ENCODE results near the gene PPFIA1.

Gene PPFIA1

GRCh38 chr11:70233034-70233433 lies 37.5 kb upstream of the PPFIA1 start:
- H3K4me2 ChIP-seq (ENCODE audit: low read length) = no peak overlapping the region
- H3K4me3 ChIP-seq (ENCODE audit: low read length) = no peak overlapping the region
- no peaks in the 10 kb centered on the region for H3K79me2 ChIP-seq (ENCODE audit: low read length)
- H3K27me3 ChIP-seq (ENCODE audit: low read depth, low read length) = 0 out of 2 replicates have a peak, but pooled peaks cover 5% of the 10 kb centered on the region
- no peaks in the 10 kb centered on the region for H3K36me3 ChIP-seq (replicated peaks; ENCODE audit: low read depth, low read length)
- no peaks in the 10 kb centered on the region for H3K9me3 ChIP-seq (ENCODE audit: insufficient read depth, low read length)
- no peak overlapping the region for H2AFZ ChIP-seq (ENCODE audit: low read depth, low read length)
- H3K4me1 ChIP-seq (ENCODE audit: low read length) = no peaks in the 10 kb centered on the region
- no peak overlapping the region for H3K9ac ChIP-seq (ENCODE audit: low read length)
- H4K20me1 ChIP-seq (ENCODE audit: insufficient read depth, low read length) = no peaks in the 10 kb centered on the region
- TF ChIP-seq EZH2phosphoT487 (IDR thresholded peaks at IDR 0.05; ENCODE audit: low read depth) = no peak
- no peak for TF ChIP-seq CTCF (IDR thresholded peaks at IDR 0.05; ENCODE audit: low read depth, low read length)
- no peak overlapping the region for H3K27ac ChIP-seq (ENCODE audit: low read length)

DNA sequence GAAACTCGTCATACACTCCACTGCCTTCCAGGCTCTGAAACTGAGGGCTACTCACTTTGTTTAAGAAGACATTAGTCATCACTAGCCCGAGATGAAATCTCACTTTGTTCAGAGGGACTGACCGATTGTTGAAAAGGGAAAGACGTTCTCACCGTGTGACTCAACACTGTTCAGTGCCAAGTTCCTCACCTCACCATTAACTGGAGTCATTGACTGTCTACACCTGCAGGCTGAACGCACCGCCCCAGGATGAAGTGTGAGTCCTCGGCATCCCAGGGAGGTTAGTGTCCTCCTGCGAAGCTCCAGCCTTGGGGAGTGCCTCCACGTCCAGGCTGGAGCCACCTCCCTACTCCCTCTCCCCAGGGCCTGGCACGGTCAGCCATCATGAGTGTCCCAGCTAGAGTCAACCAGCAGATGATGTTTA lies 37.0 kb upstream of the PPFIA1 start:
- no peak overlapping the region for H2AFZ ChIP-seq (ENCODE audit: low read depth, low read length)
- no peaks in the 10 kb centered on the region for H3K36me3 ChIP-seq (replicated peaks; ENCODE audit: low read depth, low read length)
- 0 out of 2 replicates have a peak, but pooled peaks cover 5% of the 10 kb centered on the region for H3K27me3 ChIP-seq (ENCODE audit: low read depth, low read length)
- H3K79me2 ChIP-seq (ENCODE audit: low read length) = no peaks in the 10 kb centered on the region
- H3K4me1 ChIP-seq (ENCODE audit: low read length) = no peaks in the 10 kb centered on the region
- TF ChIP-seq EZH2phosphoT487 (IDR thresholded peaks at IDR 0.05; ENCODE audit: low read depth) (no peak), CTCF (IDR thresholded peaks at IDR 0.05; ENCODE audit: low read depth, low read length) (no peak)
- H3K4me2 ChIP-seq (ENCODE audit: low read length) = no peak overlapping the region
- no peak overlapping the region for H3K9ac ChIP-seq (ENCODE audit: low read length)
- no peaks in the 10 kb centered on the region for H4K20me1 ChIP-seq (ENCODE audit: insufficient read depth, low read length)
- H3K9me3 ChIP-seq (ENCODE audit: insufficient read depth, low read length) = no peaks in the 10 kb centered on the region
- no peak overlapping the region for H3K4me3 ChIP-seq (ENCODE audit: low read length)
- no peak overlapping the region for H3K27ac ChIP-seq (ENCODE audit: low read length)

GRCh38 chr11:70233962-70234361 lies 36.5 kb upstream of the PPFIA1 start:
- no peaks in the 10 kb centered on the region for H4K20me1 ChIP-seq (ENCODE audit: insufficient read depth, low read length)
- H2AFZ ChIP-seq (ENCODE audit: low read depth, low read length) = no peak overlapping the region
- H3K4me2 ChIP-seq (ENCODE audit: low read length) = no peak overlapping the region
- TF ChIP-seq CTCF (IDR thresholded peaks at IDR 0.05; ENCODE audit: low read depth, low read length) (no peak), EZH2phosphoT487 (IDR thresholded peaks at IDR 0.05; ENCODE audit: low read depth) (no peak)
- H3K4me1 ChIP-seq (ENCODE audit: low read length) = no peaks in the 10 kb centered on the region
- no peak overlapping the region for H3K9ac ChIP-seq (ENCODE audit: low read length)
- no peaks in the 10 kb centered on the region for H3K9me3 ChIP-seq (ENCODE audit: insufficient read depth, low read length)
- H3K27ac ChIP-seq (ENCODE audit: low read length) = no peak overlapping the region
- H3K79me2 ChIP-seq (ENCODE audit: low read length) = no peaks in the 10 kb centered on the region
- no peaks in the 10 kb centered on the region for H3K36me3 ChIP-seq (replicated peaks; ENCODE audit: low read depth, low read length)
- 0 out of 2 replicates have a peak, but pooled peaks cover 5% of the 10 kb centered on the region for H3K27me3 ChIP-seq (ENCODE audit: low read depth, low read length)
- H3K4me3 ChIP-seq (ENCODE audit: low read length) = no peak overlapping the region

GRCh38 chr11:70240337-70240736 lies 30.2 kb upstream of the PPFIA1 start:
- Histone ChIP-seq H3K4me2 (ENCODE audit: low read length) (no peak overlapping the region), H3K4me3 (ENCODE audit: low read length) (no peak overlapping the region), H3K4me1 (ENCODE audit: low read length) (no peaks in the 10 kb centered on the region), H3K27me3 (ENCODE audit: low read depth, low read length) (no peaks in the 10 kb centered on the region; the same call in 1 of the 2 replicates), H2AFZ (ENCODE audit: low read depth, low read length) (no peak overlapping the region), H3K27ac (ENCODE audit: low read length) (no peak overlapping the region), H3K9me3 (ENCODE audit: insufficient read depth, low read length) (no peaks in the 10 kb centered on the region), H3K9ac (ENCODE audit: low read length) (no peak overlapping the region), H3K36me3 (replicated peaks; ENCODE audit: low read depth, low read length) (no peaks in the 10 kb centered on the region), H3K79me2 (ENCODE audit: low read length) (no peaks in the 10 kb centered on the region), H4K20me1 (ENCODE audit: insufficient read depth, low read length) (no peaks in the 10 kb centered on the region)
- TF ChIP-seq EZH2phosphoT487 (IDR thresholded peaks at IDR 0.05; ENCODE audit: low read depth) (no peak), CTCF (IDR thresholded peaks at IDR 0.05; ENCODE audit: low read depth, low read length) (no peak)
